Activated CD4-positive, alpha-beta T cell treated with anti-CD3 and anti-CD28 coated beads, Interleukin-2, amount 50 U/mL, for 4 hours (primary cell): ENCODE data around the gene ZNF22.
A peak's percentile ranks its signal among the peaks of the same experiment; 100 is the strongest.

Experiments
- DNase-seq, 2 experiments: peaks; one replicate each; pipeline ENCODE4 v3.0.0-alpha.2; 2020

The ZNF22 gene

DNA sequence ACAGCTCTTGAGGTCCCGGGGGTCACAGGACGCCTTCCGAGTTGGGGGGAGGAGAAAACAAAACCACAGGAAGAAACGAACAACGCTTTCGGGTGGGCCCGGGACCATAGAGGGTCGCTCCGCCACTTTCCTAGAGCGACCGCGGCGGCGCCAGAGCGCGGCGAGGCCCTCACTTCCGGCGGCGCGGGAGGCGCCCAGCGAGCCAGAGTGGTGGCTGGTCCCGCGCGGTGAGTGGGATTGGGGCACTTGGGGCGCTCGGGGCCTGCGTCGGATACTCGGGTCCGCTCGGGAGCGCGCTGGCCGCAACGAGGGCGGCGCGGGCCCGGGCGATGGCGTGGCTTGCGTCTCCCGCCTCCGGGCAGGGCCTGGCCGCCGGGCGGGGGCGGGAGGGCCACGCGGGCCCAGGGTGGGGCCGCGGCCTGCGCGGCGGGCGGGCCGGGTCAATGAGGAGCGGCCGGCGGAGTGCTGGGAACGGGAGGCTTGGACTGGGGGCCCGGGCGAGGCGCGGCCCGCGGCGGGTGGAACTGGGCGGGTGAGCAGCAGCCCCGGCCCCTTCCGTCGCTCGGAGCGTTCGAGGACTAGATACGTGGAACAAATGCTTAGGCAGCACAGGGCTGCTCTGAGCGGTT, at the start of gene ZNF22:
ZNF22 (plus strand) TSS at position 172 of the 629 bp plus-strand sequence. CDS start 2,446 bp downstream, outside the sequence.
- DNase-seq: peak; percentile 48

DNA sequence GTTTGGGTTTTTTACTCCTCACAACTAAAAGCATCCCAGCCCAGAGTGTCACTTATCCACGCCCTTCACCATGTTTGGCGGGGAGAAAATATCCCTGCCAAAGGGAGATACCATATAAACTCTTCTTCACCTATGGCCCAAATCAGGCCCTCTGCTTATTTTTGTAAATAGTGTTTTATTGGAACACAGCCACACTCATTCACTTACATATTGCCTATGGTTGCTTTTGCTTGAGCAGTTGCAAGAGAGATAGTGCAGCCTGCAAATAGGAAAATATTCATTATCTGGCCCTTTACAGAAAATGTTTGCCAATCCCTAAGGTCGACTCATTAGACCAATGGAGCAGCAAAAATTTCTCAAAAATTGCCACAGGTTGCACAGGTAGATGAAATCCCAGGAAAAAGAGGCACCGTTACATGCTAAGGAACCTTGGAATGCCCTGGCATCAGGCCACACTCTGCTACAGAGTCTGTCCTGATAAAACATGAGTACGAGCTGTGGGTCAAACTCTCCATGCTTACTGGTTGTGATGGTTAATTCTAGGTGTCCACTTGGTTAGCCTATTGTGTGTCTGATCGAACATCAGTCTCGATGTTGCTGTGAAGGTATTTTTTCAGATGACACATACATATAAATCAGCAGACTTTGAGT, 49.0 kb upstream of the ZNF22 start:
- DNase-seq: no peak

DNA sequence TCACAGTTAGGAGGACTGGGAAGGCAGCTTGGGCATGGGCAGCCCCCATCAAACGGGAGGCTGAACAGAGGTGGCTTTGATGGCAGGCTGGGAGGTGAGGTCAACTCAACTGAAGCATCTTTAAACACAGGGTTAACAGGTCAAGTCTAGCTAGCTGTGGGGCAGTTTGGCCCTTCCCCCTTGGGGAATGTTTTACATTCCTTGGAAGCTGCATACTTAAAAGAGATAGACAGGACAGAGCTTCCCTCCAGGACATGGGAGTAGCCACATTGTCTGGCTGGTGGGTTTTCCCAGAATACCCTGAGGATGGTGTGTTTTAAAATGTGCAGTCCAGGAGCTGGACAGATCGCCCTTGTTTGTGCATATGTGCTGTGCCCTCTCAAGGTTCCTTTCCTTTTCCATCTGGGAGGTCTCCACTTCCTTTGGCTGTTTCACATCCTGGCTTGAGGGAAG, 47.9 kb upstream of the ZNF22 start:
- DNase-seq: no peak

DNA sequence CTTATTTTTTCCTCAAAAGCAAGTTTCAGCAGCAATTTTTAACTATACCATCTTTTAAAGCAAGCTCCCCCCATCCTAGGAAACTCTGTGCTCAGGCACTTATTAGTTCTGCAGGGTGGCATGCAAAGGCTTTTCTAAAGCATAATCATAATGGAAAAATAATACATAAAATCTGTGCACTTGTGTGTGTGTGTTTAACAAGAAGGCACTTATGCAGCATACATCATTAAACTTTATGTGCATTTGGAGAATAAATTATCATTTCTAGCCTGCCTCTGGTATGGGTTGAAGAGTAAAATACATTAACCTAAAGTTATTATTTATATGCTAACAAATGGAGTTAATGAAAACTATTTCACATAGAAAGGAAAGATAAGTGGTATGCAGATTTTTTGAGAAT, 46.7 kb upstream of the ZNF22 start:
- DNase-seq: no peak

- no peak for DNase-seq
Observed at GRCh38 chr10:44954962-44955361, 45.8 kb upstream of the ZNF22 start.

DNA sequence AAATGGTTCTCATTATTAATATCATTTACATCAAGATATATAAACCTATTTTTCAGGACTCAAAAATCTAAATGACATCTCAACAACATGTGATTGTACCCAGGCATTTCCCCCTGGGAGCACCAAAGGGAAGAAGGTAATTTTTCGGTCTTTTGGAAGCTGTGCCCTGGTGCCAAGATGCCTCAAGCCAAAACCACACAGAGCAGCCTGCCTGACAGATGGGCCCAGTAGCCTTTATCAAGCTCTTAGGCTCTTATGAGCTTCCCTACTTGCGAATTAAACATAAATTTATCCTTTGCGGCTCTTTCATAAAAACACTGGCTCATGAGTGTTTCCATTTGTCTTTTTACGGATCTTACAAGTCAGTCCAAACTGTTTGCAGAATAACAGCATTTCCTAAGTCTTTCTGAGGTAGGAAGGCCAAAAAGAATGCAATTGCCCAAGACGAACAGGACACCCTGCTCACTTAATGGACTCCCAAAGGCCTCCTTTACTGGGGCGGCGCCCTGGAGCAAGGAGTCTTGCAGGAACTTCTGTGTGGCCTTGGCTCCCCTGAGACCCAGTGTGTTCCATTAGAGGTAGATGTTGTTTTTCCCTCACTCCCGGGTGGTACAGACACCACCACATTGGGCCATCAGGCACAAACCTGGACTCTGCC, 45.2 kb upstream of the ZNF22 start:
- no peak for DNase-seq

DNA sequence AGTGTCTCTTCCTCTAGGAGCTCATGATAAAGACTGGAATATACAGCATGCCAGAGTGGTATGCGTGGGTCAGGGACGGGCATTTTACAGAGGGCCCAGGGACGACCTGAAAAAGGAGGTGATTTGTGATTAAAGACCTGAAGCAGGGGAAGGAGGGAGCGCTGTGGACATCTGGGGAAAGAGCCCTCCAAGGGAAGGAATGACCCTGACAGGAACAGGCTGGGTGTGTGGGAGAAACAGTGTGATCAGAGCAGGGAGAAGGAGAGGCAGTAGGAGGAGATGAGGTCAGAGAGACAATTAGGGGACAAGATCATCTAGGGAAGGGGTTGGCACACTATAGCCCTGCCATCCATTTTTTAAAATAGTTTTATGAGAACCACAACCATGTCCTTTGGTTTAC, 44.5 kb upstream of the ZNF22 start:
- DNase-seq: no peak

DNA sequence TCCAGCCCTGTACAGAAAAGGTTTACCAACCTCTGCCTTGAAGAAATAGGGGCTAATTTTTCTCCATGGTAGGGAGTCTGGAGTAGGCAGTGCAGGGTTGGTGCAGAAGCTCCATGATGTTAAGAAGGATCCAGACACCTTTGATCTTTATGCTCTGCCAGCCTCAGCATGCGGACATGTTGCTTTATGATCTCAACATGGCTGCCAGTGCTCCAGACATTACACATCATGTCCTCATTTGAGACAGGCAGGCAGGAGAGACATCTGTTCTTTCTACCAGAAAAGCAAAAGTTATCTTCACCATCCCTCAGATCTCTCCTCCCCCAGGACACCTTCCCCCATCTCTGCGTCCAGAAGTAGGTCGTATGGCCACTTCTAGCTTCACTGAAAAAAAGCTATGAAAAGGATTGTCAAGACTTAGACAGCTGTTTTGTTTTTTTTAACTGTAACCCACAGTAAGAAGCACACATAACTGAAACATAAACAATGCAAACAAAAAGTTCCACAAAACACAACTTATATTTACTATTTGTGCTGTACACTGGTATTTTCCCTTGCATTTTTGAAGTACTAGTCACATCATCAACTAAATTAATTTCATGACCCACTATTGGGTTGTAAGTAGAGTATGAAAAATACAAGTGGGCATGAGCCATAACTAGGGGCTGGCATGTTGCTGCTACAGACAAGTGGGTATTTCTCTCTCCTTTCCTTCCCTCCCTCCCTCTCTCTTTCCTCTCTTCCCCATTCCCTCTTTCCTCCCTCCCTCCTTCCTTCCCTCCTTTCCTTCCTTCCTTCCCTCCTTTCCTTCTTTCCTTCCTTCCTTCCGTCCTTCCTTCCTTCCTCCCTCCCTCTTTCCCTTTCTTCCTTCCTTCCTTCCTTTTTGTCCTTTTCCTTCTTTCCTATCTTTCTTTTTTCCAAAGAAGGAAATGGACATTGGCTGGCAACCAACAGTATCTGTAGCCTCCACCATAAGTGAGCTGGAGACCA, 43.7 kb upstream of the ZNF22 start:
- no peak for DNase-seq

GRCh38 chr10:44958196-44958897, 42.4 kb upstream of the ZNF22 start:
- no peak for DNase-seq

DNA sequence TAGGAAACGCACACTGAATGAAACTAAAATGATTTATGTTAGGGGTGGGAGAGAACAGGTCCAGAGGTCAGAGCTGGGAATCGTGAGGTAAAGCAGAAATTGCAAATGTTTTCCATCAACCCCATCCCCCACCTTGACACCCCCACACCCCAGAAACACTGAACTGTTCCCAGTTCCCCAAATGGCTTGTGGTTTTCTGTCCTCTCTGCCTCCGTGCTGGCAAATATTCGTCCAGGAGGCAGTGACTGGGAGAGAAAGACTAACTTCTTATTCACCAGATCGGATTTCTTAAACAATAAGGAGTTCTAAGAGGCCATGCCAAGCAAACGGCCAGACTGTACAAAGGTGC, 41.9 kb upstream of the ZNF22 start:
- no peak for DNase-seq

GRCh38 chr10:44959247-44960087, 41.3 kb upstream of the ZNF22 start, which contains the start of gene RASSF4:
RASSF4 (plus strand) TSS chr10:44959802; CDS start chr10:44970203, 10,401 bp downstream.
- peak; percentile 88 to 89 for DNase-seq

- DNase-seq: no peak
Observed at GRCh38 chr10:44960088-44960460, 40.6 kb upstream of the ZNF22 start.

- DNase-seq: no peak
Observed at GRCh38 chr10:44960482-44961229, 40.1 kb upstream of the ZNF22 start.

DNA sequence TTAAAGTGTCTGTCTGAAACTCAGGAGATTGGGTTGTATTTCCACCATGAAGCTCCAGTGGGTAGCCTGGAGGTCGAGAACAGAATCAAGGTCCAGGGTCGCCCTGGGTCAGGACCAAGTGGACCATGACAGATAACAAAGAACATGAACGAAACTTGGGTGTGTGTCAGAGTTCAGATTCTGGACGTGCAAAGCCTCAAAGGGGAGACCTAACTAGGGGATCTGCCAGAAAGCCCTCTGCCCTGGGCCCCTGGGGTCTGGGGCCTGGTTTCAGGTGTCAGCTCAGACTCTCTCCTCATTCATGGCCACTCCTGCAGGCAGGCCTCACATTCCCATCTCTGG, 39.5 kb upstream of the ZNF22 start:
- DNase-seq: no peak

GRCh38 chr10:44961931-44962750, 38.6 kb upstream of the ZNF22 start:
- DNase-seq: no peak

DNA sequence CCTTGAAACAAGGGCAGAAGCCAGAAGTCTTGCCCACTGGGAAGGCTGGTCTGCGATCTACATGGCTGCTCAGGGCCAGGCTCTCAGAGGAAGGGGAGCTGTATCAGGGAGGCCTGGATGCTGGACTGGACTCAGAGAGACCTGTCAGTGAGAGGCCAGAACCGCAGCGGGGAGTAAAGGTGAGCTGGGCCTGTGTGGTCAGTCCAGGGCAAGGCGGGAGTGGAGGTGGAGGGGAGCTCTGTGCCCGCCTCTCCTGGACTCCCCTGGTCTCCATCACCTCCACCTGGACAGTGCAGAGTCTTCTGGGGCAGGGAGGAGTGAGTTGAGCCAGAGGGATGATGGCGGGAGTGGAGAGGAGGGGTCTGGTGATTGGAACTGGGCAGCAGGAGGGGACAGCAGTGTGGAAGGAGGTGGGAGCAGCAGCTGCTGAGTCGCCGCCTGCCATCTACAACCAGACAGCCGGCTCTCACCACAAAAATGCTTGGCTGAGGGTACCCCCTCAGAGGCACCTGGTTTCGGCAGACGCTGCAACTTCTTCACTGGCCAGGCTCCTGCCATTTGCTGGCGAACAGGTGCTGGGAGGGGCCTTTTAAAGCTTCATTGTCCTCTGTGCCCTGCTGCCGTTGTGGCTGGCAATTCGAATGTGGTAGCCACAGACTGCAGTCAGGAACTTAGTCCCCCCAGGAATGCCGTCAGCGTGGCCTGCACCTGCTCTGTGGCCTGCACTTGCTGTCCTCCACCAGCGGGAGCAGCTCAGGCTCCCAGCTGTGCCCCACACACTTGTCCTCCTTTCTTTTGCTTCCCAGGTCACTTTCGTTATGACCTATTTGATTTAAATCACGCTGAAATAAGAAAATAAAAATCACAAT, 37.6 kb upstream of the ZNF22 start:
- no peak for DNase-seq

DNA sequence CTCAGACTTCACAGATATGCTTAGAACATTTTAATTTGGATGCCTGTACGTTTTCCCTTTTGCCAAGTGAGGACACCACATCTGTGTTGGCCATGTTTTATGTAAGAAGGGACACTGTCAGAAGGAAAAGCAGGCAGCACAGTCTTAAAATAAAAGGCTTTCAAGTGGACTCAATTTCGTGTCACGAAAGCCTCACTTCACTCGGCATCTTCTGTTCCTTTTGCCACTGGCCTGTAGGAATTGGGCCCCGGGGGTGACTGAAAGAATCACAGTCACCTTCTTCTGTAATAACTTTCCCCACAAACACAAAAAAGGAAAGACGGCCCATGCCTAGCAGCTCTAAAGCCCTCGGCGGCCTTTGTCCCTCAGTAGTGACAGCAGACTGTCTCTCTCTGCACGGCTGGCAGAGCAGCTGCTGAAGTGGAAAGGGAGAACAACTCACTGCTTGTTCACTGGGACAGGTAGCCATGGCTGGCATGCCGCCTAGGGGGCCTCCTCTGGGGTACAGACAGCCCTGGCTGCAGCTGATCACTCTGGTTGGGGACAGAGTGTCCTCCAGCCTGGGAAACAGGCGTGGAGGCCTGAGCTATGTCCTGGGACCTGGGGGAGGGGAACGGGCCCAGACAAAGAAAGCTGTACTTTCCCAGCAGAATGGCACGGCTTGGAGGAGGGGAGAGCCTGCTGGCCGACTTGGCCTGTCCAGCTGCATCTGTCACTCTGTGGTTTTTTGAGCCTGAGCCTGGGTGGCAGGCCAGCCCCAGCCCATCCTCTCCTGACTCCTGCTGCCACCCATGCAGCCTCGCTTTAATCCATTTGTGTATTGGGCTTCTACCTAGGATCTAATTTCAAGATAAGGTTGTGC, 36.7 kb upstream of the ZNF22 start:
- DNase-seq: no peak

DNA sequence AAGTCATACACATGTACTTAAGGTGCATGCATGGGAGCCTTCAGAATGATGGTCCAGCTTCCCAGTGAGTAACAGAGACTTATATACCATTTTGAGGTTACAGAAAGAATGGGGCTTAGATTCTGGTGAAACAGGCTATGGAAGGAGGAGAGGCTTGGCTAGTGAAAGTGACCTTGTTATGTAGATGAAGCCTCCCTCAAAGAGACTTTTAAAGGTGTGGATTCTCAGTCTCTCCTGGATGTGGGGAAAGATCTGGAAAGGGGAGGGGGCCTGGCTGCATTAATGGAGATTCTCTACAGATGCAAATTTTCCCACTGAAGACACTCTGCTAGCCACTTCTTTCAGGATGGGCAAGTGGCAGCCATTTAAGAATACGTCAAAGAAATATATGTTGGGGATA, 35.6 kb upstream of the ZNF22 start:
- DNase-seq: no peak
